ENCODE measurements around the gene CENPF. TPM values are rescaled to one million over a fixed set of nuclear protein-coding genes. Genes with fewer than 3 reads are reported as not detected.

Gene CENPF
- polyA plus RNA-seq, 1 donor from 2014 or later = 5.4 TPM

DNA sequence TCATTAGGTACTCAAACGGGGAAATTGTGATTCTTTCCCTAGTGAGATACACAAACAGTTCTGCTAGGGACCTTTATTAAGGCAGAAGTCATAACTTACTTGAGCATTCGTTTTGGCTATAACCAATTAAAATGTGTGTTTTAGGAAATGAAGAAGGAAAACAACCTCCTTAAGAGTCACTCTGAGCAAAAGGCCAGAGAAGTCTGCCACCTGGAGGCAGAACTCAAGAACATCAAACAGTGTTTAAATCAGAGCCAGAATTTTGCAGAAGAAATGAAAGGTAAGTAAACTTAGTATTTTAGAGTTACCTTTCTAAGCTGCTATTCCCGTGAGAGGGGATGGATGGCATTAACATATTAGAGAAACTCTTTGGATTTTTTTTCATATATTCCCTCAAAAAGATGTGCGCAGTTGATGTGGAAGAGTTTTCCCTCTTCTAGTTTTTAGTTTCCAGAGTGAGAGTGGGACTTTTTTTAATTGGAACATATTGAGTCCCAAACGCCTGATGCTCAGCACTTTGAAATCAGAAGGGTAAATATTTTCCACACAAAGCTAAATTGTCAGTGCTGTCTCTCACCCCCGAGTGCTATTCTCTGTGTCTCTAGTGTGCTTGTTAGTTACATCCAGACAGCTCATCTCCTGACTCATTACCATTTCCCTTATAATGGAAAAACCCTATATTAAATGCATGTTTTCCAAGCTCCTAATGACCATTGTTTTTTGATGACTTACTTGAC lies 34.9 kb downstream of the CENPF start:
- Histone ChIP-seq H3K4me2 (ENCODE audit: low read length) (no peak overlapping the region), H3K9ac (ENCODE audit: low read length) (no peak overlapping the region), H3K36me3 (ENCODE audit: insufficient read depth, low read length) (no peaks in the 10 kb centered on the region), H3F3A (ENCODE audit: insufficient read depth, low read length, poor library complexity, severe bottlenecking) (no peaks in the 10 kb centered on the region), H3K4me3 (ENCODE audit: low read length) (no peak overlapping the region), H2AFZ (ENCODE audit: low read depth, low read length) (no peak overlapping the region), H3K9me3 (ENCODE audit: low read length) (no peaks in the 10 kb centered on the region), H4K20me1 (ENCODE audit: insufficient read depth) (no peaks in the 10 kb centered on the region), H3K9me2 (ENCODE audit: insufficient read depth, low read length) (no peaks in the 10 kb centered on the region), H3K79me2 (replicated peaks; ENCODE audit: insufficient read depth, low read length) (no peaks in the 10 kb centered on the region), H3K27ac (ENCODE audit: low read length) (no peak overlapping the region), H3K27me3 (ENCODE audit: insufficient read depth, low read depth, low read length) (no peaks in the 10 kb centered on the region)
- TF ChIP-seq RAD21 (conservative IDR thresholded peaks at IDR 0.05) = peak; percentile 61
- TF ChIP-seq, protein P1, sequence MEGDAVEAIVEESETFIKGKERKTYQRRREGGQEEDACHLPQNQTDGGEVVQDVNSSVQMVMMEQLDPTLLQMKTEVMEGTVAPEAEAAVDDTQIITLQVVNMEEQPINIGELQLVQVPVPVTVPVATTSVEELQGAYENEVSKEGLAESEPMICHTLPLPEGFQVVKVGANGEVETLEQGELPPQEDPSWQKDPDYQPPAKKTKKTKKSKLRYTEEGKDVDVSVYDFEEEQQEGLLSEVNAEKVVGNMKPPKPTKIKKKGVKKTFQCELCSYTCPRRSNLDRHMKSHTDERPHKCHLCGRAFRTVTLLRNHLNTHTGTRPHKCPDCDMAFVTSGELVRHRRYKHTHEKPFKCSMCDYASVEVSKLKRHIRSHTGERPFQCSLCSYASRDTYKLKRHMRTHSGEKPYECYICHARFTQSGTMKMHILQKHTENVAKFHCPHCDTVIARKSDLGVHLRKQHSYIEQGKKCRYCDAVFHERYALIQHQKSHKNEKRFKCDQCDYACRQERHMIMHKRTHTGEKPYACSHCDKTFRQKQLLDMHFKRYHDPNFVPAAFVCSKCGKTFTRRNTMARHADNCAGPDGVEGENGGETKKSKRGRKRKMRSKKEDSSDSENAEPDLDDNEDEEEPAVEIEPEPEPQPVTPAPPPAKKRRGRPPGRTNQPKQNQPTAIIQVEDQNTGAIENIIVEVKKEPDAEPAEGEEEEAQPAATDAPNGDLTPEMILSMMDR (IDR thresholded peaks at IDR 0.05; ENCODE audit: poor library complexity, severe bottlenecking) = peak; percentile 69
- no peak for TF ChIP-seq TAF1 (IDR thresholded peaks at IDR 0.05; ENCODE audit: low read depth)
- peak; percentile 73 for TF ChIP-seq SMC3 (conservative IDR thresholded peaks at IDR 0.05; ENCODE audit: poor library complexity)
- TF ChIP-seq EP300 (conservative IDR thresholded peaks at IDR 0.05; ENCODE audit: poor library complexity, severe bottlenecking) = no peak

DNA sequence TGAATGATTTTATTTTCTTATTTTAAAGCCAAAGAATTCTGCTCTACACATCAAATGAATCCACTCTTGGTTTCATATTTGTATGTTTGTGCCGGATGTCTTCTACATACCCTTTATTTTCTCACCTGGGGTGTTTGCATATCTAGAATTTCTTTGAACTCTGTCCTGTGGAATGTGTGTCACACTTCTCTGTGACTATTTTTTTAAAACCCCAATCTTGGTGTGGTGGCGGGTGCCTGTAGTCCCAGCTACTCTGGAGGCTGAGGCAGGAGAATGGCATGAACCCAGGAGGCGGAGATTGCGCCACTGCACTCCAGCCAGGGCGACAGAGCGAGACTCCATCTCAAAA lies 35.4 kb downstream of the CENPF start:
- no peaks in the 10 kb centered on the region for H3K27me3 ChIP-seq (ENCODE audit: insufficient read depth, low read depth, low read length)
- H3K9me3 ChIP-seq (ENCODE audit: low read length) = no peaks in the 10 kb centered on the region
- no peaks in the 10 kb centered on the region for H3K36me3 ChIP-seq (ENCODE audit: insufficient read depth, low read length)
- H3K9me2 ChIP-seq (ENCODE audit: insufficient read depth, low read length) = no peaks in the 10 kb centered on the region
- no peaks in the 10 kb centered on the region for H3F3A ChIP-seq (ENCODE audit: insufficient read depth, low read length, poor library complexity, severe bottlenecking)
- no peaks in the 10 kb centered on the region for H4K20me1 ChIP-seq (ENCODE audit: insufficient read depth)
- TF ChIP-seq MXI1 (conservative IDR thresholded peaks at IDR 0.05; ENCODE audit: poor library complexity, severe bottlenecking) = no peak
- TF ChIP-seq EP300 (conservative IDR thresholded peaks at IDR 0.05; ENCODE audit: poor library complexity, severe bottlenecking) = no peak
- no peak for TF ChIP-seq TAF1 (IDR thresholded peaks at IDR 0.05; ENCODE audit: low read depth)
- no peak for TF ChIP-seq POLR2AphosphoS5 (IDR thresholded peaks at IDR 0.05)
- TF ChIP-seq, protein P2, sequence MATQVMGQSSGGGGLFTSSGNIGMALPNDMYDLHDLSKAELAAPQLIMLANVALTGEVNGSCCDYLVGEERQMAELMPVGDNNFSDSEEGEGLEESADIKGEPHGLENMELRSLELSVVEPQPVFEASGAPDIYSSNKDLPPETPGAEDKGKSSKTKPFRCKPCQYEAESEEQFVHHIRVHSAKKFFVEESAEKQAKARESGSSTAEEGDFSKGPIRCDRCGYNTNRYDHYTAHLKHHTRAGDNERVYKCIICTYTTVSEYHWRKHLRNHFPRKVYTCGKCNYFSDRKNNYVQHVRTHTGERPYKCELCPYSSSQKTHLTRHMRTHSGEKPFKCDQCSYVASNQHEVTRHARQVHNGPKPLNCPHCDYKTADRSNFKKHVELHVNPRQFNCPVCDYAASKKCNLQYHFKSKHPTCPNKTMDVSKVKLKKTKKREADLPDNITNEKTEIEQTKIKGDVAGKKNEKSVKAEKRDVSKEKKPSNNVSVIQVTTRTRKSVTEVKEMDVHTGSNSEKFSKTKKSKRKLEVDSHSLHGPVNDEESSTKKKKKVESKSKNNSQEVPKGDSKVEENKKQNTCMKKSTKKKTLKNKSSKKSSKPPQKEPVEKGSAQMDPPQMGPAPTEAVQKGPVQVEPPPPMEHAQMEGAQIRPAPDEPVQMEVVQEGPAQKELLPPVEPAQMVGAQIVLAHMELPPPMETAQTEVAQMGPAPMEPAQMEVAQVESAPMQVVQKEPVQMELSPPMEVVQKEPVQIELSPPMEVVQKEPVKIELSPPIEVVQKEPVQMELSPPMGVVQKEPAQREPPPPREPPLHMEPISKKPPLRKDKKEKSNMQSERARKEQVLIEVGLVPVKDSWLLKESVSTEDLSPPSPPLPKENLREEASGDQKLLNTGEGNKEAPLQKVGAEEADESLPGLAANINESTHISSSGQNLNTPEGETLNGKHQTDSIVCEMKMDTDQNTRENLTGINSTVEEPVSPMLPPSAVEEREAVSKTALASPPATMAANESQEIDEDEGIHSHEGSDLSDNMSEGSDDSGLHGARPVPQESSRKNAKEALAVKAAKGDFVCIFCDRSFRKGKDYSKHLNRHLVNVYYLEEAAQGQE (IDR thresholded peaks at IDR 0.05; ENCODE audit: borderline replicate concordance) = no peak
- TF ChIP-seq RAD21 (conservative IDR thresholded peaks at IDR 0.05) = no peak
- no peak overlapping the region for H3K4me2 ChIP-seq (ENCODE audit: low read length)
- no peak overlapping the region for H3K9ac ChIP-seq (ENCODE audit: low read length)
- no peaks in the 10 kb centered on the region for H3K79me2 ChIP-seq (replicated peaks; ENCODE audit: insufficient read depth, low read length)
- no peak overlapping the region for H2AFZ ChIP-seq (ENCODE audit: low read depth, low read length)
- no peak overlapping the region for H3K27ac ChIP-seq (ENCODE audit: low read length)
- no peak overlapping the region for H3K4me3 ChIP-seq (ENCODE audit: low read length)

DNA sequence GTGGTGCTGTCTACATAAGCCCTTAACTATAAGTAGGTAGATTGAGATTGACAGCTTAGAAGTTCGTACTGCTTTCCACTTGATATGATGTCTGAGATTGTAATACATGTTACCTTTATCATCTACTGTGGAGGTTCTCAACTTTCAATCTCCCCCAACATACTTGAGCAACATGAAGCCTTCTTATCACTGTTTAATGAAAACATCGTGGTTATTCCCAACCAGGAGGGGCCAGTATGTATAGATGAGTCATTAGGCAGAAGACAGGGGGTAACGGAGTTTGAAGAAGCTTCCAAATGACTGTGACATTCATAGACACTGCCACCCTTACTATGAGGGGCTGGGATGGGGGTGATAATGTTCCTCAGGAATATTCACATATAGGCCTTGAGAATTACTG lies 36.0 kb downstream of the CENPF start:
- Histone ChIP-seq H3K9me3 (ENCODE audit: low read length) (no peaks in the 10 kb centered on the region), H3K79me2 (replicated peaks; ENCODE audit: insufficient read depth, low read length) (no peaks in the 10 kb centered on the region), H3K9me2 (ENCODE audit: insufficient read depth, low read length) (no peaks in the 10 kb centered on the region), H4K20me1 (ENCODE audit: insufficient read depth) (no peaks in the 10 kb centered on the region), H3K27me3 (ENCODE audit: insufficient read depth, low read depth, low read length) (no peaks in the 10 kb centered on the region), H2AFZ (ENCODE audit: low read depth, low read length) (no peak overlapping the region), H3K9ac (ENCODE audit: low read length) (no peak overlapping the region), H3K4me2 (ENCODE audit: low read length) (no peak overlapping the region), H3K27ac (ENCODE audit: low read length) (no peak overlapping the region), H3K36me3 (ENCODE audit: insufficient read depth, low read length) (no peaks in the 10 kb centered on the region), H3K4me3 (ENCODE audit: low read length) (no peak overlapping the region), H3F3A (ENCODE audit: insufficient read depth, low read length, poor library complexity, severe bottlenecking) (no peaks in the 10 kb centered on the region)
- TF ChIP-seq RAD21 (conservative IDR thresholded peaks at IDR 0.05) (no peak), EZH2 (IDR thresholded peaks at IDR 0.05; ENCODE audit: borderline replicate concordance, insufficient read depth, low read length, poor library complexity, severe bottlenecking) (no peak), EP300 (conservative IDR thresholded peaks at IDR 0.05; ENCODE audit: poor library complexity, severe bottlenecking) (no peak), MXI1 (conservative IDR thresholded peaks at IDR 0.05; ENCODE audit: poor library complexity, severe bottlenecking) (no peak), POLR2AphosphoS5 (IDR thresholded peaks at IDR 0.05) (no peak), TAF1 (IDR thresholded peaks at IDR 0.05; ENCODE audit: low read depth) (no peak), SMC3 (conservative IDR thresholded peaks at IDR 0.05; ENCODE audit: poor library complexity) (no peak)
- TF ChIP-seq, protein P1 (IDR thresholded peaks at IDR 0.05; ENCODE audit: poor library complexity, severe bottlenecking) = no peak
- TF ChIP-seq, protein P2 (IDR thresholded peaks at IDR 0.05; ENCODE audit: borderline replicate concordance) = no peak

All from neural cell (in vitro differentiated cells).